HG02970 (cell line): ENCODE measurements around the gene FBXO30.

Experiments
- ATAC-seq: cut with Tn5 transposase; IDR thresholded peaks from one replicate; pipeline ENCODE4 v1.9.1; 2021; ENCODE audit warnings: mild to moderate bottlenecking, moderate library complexity, moderate number of reproducible peaks; ENCODE audit not compliant: unreplicated experiment, low FRiP score

The FBXO30 gene

GRCh38 chr6:145761584-145761983, 53.0 kb downstream of the FBXO30 start:
- ATAC-seq = no peak

GRCh38 chr6:145758113-145758512, 56.5 kb downstream of the FBXO30 start:
- no peak for ATAC-seq

- ATAC-seq = no peak
Observed at GRCh38 chr6:145756170-145756662, 58.4 kb downstream of the FBXO30 start.

- no peak for ATAC-seq
Observed at GRCh38 chr6:145755682-145756081, 58.9 kb downstream of the FBXO30 start.

- ATAC-seq = no peak
Observed at GRCh38 chr6:145752638-145753037, 62.0 kb downstream of the FBXO30 start.

- ATAC-seq = no peak
Observed at GRCh38 chr6:145749632-145750031, 65.0 kb downstream of the FBXO30 start.

- no peak for ATAC-seq
Observed at GRCh38 chr6:145745861-145746260, 68.7 kb downstream of the FBXO30 start.

GRCh38 chr6:145744619-145745018, 70.0 kb downstream of the FBXO30 start:
- ATAC-seq = no peak
